KMS-11 (cell line): ENCODE results near the gene FDXACB1.

Experiments used
- H2AFZ ChIP-seq: fragments of 200-600 bp; sonication (generic); 2 replicates; pipeline ENCODE4 v1.6.1; 2016; ENCODE audit warnings: antibody characterized with exemption, mixed run types, low read depth
- H3K27ac ChIP-seq: fragments of 200-600 bp; sonication (generic); 2 replicates; pipeline ENCODE4 v1.6.1; 2016; ENCODE audit warnings: mild to moderate bottlenecking, mixed run types
- H3K27me3 ChIP-seq: fragments of 200-600 bp; sonication (generic); 2 replicates; pipeline ENCODE4 v1.6.1; 2017; ENCODE audit warnings: mild to moderate bottlenecking, low read depth, mixed run types, moderate library complexity; ENCODE audit not compliant: insufficient read depth
- H3K36me3 ChIP-seq: fragments of 200-600 bp; sonication (generic); 2 replicates; pipeline ENCODE4 v1.6.1; 2017; ENCODE audit warnings: mild to moderate bottlenecking, mixed run types; ENCODE audit not compliant: insufficient read depth
- H3K4me1 ChIP-seq: fragments of 200-600 bp; sonication (generic); 2 replicates; pipeline ENCODE4 v1.6.1; 2016; ENCODE audit warnings: mild to moderate bottlenecking, low read depth, mixed run types; ENCODE audit not compliant: poor library complexity, severe bottlenecking
- H3K4me2 ChIP-seq: fragments of 200-600 bp; sonication (generic); 2 replicates; pipeline ENCODE4 v1.7.0; 2016; ENCODE audit warnings: mild to moderate bottlenecking, mixed run types
- H3K4me3 ChIP-seq: fragments of 200-600 bp; sonication (generic); IDR thresholded peaks from 2 replicates; pipeline ENCODE4 v1.6.1; 2017; ENCODE audit warnings: low read depth, low read length, mixed read lengths; ENCODE audit not compliant: insufficient read depth
- H3K79me2 ChIP-seq: fragments of 200-600 bp; sonication (generic); 2 replicates; pipeline ENCODE4 v1.6.1; 2016; ENCODE audit warnings: low read depth, mixed run types; ENCODE audit not compliant: insufficient read depth
- H3K9ac ChIP-seq: fragments of 200-600 bp; sonication (generic); 2 replicates; pipeline ENCODE4 v1.6.1; 2016; ENCODE audit warnings: mild to moderate bottlenecking, mixed run types
- H4K20me1 ChIP-seq: fragments of 200-600 bp; sonication (generic); 2 replicates; pipeline ENCODE4 v1.6.1; 2016; ENCODE audit warnings: mild to moderate bottlenecking, mixed run types; ENCODE audit not compliant: insufficient read depth
- CTCF ChIP-seq: fragments of 200-600 bp; sonication (generic); conservative IDR thresholded peaks from 2 replicates; pipeline ENCODE4 v1.6.1; 2017; ENCODE audit warnings: low read depth, mild to moderate bottlenecking, antibody characterized with exemption, low read length, moderate library complexity, mixed read lengths

Gene FDXACB1

DNA sequence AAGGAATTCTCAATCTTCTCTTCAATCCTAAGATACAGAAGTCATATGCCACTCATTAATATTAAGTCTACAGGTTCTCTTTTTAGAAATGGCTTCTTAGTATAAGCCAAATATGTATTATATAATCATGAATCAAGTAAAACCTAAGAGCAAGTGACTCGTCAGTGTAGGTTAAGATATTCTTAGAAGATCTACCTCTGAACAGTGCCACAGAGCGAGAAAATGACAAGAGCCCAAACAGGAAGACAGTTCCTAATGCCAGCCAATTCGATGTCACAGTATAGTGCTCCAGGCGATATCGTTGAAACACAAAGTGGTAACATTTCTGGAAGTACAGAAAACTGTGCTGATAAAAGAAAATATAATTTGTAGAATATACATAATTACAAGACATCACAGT, 40.9 kb downstream of the FDXACB1 start:
- no peaks in the 10 kb centered on the region for H3K27me3 ChIP-seq
- no peak overlapping the region for H3K4me3 ChIP-seq
- no peaks in the 10 kb centered on the region for H3K79me2 ChIP-seq
- no peak overlapping the region for H3K27ac ChIP-seq
- no peak overlapping the region for H2AFZ ChIP-seq
- no peaks in the 10 kb centered on the region for H3K36me3 ChIP-seq
- peaks cover 41% of the 10 kb centered on the region for H3K4me1 ChIP-seq
- no peak overlapping the region for H3K4me2 ChIP-seq
- TF ChIP-seq CTCF: no peak
- no peaks in the 10 kb centered on the region for H4K20me1 ChIP-seq
- H3K9ac ChIP-seq: no peak overlapping the region

DNA sequence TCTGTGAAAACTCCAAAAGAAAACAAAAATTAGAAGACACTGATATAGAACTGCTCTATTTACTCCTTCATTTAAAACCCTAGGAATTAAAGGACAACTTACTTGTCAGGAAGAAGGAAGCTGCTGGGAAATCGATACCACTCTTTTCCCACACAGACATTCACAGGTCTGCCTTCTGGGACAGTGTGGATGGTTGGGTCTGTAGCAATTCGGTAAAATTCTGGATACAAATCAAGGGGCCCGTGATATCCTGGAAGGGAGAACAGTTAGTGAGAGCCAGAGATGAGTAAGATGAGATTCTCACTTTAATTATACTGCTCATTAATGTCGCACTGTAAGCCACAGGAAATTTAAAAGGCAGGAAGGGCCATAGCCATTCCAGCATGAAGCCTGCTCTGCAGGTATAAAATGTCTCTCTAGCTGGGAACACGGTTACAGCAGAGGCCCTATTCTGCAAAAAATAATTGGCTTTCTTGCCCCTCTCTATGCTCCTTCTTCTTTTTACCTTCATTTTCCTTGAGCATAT, 41.5 kb downstream of the FDXACB1 start:
- Histone ChIP-seq H3K4me2 (no peak overlapping the region), H3K27ac (no peak overlapping the region), H3K4me1 (peaks cover 41% of the 10 kb centered on the region), H2AFZ (no peak overlapping the region), H3K36me3 (no peaks in the 10 kb centered on the region), H3K9ac (no peak overlapping the region), H4K20me1 (no peaks in the 10 kb centered on the region), H3K4me3 (no peak overlapping the region), H3K27me3 (no peaks in the 10 kb centered on the region), H3K79me2 (no peaks in the 10 kb centered on the region)
- TF ChIP-seq CTCF: no peak

- Histone ChIP-seq H3K27ac (no peak overlapping the region), H3K9ac (no peak overlapping the region), H3K36me3 (no peaks in the 10 kb centered on the region), H3K4me2 (peak overlapping the region; percentile 45), H4K20me1 (no peaks in the 10 kb centered on the region), H3K4me3 (no peak overlapping the region), H2AFZ (no peak overlapping the region), H3K27me3 (no peaks in the 10 kb centered on the region), H3K4me1 (peaks cover 36% of the 10 kb centered on the region), H3K79me2 (no peaks in the 10 kb centered on the region)
- TF ChIP-seq CTCF: no peak
Observed at GRCh38 chr11:111836721-111837120, 42.2 kb downstream of the FDXACB1 start.

DNA sequence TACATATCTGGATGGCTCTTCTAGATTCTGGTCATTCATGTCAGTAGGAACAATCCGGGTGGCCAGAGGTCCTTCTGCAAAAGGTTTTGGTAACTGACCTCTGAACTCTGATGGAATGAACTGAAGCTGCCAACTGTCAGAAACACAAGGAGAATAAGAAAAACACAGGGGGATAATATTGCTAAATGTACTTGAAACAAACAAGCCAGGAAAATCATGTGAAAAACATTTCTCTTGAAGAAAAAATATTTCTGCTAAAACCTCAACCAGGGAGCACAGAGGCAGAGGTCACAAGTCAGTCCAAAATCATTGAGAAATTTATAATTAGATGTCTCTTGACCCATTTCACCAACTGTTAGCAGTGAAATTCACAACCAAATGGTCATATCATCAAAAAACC, 42.8 kb downstream of the FDXACB1 start:
- peaks cover 31% of the 10 kb centered on the region for H3K4me1 ChIP-seq
- no peak overlapping the region for H3K9ac ChIP-seq
- H3K36me3 ChIP-seq: no peaks in the 10 kb centered on the region
- no peaks in the 10 kb centered on the region for H4K20me1 ChIP-seq
- H3K4me3 ChIP-seq: no peak overlapping the region
- H3K27me3 ChIP-seq: no peaks in the 10 kb centered on the region
- no peak overlapping the region for H3K27ac ChIP-seq
- H3K4me2 ChIP-seq: peak overlapping the region; percentile 45
- no peak overlapping the region for H2AFZ ChIP-seq
- no peaks in the 10 kb centered on the region for H3K79me2 ChIP-seq
- TF ChIP-seq CTCF: no peak

- no peak for TF ChIP-seq CTCF
- Histone ChIP-seq H3K4me2 (no peak overlapping the region), H3K36me3 (no peaks in the 10 kb centered on the region), H3K4me3 (no peak overlapping the region), H3K27ac (no peak overlapping the region), H3K79me2 (no peaks in the 10 kb centered on the region), H3K4me1 (peaks cover 27% of the 10 kb centered on the region), H3K27me3 (no peaks in the 10 kb centered on the region), H4K20me1 (no peaks in the 10 kb centered on the region), H3K9ac (no peak overlapping the region), H2AFZ (no peak overlapping the region)
Observed at GRCh38 chr11:111835665-111836064, 43.3 kb downstream of the FDXACB1 start.
